Activated naive CD4-positive, alpha-beta T cell (primary cell): ENCODE measurements around the gene DOCK10.
A peak's percentile ranks its signal among the peaks of the same experiment; 100 is the strongest.
"Not testable (repeated sequence)": the region's sequence is repeated elsewhere in the genome, so short reads cannot be mapped to it uniquely, and the experiment has no call there.

ENCODE experiments used
- DNase-seq, 4 experiments: peaks; one replicate each; lab custom pipeline; 2025; lab: John Stamatoyannopoulos, UW

DOCK10 gene

DNA sequence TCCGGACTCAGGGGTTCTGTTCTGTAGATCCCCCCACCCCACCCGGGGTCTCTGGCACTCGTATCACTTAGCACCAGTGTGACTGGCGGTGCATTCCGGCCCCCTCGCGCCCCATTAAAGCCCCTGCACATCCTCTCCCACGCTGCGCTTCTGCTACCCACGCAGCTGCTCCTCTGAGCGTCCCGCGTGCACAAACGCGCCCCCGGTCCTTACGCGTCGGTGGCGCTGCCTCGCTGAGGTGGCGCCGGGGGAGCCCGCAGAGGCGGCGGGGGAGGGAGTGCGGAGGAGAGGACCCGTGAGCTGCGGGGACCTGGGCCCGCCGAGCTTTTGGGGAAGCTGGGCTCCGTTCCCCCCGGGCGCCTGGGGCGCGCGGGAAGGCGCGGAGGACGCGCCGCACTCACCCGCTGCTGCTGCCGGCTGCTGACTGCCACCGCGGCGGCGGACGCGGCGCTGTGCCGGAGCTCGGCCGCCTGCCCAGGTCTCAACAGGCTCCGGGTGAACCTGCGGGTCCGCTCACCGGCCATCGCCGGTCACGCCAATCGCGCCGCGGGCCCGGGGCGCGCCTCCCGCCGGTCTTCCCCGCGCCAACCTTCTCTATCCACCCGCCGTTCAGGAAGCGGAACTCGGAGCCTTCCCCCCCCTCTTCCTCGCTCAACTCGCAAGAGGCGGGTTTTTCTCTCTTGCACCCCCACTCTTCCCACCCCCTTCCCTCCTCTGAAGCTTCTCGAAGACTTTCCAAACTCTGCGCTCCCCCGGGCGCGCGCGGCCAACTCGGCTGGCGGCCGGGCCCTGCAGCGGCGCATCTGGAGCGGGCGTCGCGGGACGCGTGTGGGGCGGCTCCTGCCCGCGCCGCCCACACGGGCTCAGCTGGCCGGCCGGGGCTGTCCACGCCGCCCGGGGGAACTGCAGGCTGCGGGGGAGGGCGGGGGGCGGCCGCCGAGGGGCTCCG lies at the start of gene DOCK10:
Gene DOCK10, minus strand, starts transcription at position 618 of the 949 bp plus-strand sequence. Its CDS starts 94 bp downstream, at position 524.
- peak; percentile 12 to 51 (median 39) for DNase-seq

GRCh38 chr2:225091336-225091735 lies 49.1 kb upstream of the DOCK10 start:
- DNase-seq = no peak

GRCh38 chr2:225090746-225091145 lies 48.5 kb upstream of the DOCK10 start:
- no peak for DNase-seq

GRCh38 chr2:225086915-225087314 lies 44.6 kb upstream of the DOCK10 start:
- no peak for DNase-seq

GRCh38 chr2:225086439-225086838 lies 44.2 kb upstream of the DOCK10 start:
- DNase-seq = no peak

DNA sequence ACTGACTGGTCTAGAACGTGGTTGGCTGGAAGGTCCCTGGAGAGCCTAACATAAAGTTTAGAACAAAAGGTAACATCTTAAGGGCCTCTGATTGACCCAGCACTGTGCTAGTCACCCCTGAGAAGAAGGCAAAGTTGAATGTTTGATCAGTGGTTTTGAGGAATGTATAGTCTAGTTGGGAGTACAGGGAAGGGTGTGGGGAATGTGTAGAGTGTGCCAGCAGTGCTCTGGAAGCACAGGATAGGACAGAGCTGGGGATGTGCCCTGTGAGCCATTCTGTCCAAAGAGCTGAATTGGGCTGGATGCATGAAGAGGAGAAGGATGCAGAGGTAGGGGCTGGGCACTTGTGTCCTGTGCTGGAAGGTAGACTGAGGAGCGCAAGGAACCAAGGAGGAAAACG lies 41.0 kb upstream of the DOCK10 start:
- DNase-seq = no peak

- DNase-seq = no peak
Measured at GRCh38 chr2:225076125-225076524, 33.9 kb upstream of the DOCK10 start.

- no peak for DNase-seq
Measured at GRCh38 chr2:225074919-225075681, 32.8 kb upstream of the DOCK10 start.

- no peak for DNase-seq
Measured at GRCh38 chr2:225074366-225074765, 32.1 kb upstream of the DOCK10 start.

- no peak for DNase-seq
Measured at GRCh38 chr2:225073198-225073597, 30.9 kb upstream of the DOCK10 start.

GRCh38 chr2:225072444-225072843 lies 30.2 kb upstream of the DOCK10 start:
- no peak for DNase-seq

- DNase-seq = no peak
Measured at GRCh38 chr2:225070811-225071210, 28.5 kb upstream of the DOCK10 start.

DNA sequence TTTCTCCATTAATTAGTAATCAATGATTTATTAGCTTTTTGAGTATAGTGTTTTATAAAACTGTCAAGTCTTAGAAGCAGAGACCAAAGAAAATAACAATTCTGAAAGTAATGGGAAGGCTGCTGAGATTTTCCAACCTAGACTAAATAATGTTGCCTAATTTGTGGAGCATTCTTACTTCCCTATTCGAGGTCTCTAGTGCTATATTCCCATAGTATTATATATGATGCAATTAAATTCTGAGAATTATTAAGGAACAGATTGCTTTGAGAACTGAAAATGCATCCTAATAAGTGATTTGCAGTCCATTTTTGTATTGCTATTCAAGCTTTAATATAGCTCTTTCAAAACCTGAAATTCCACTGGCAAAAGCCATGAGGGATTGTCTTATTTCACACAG lies 27.7 kb upstream of the DOCK10 start:
- no peak for DNase-seq

DNA sequence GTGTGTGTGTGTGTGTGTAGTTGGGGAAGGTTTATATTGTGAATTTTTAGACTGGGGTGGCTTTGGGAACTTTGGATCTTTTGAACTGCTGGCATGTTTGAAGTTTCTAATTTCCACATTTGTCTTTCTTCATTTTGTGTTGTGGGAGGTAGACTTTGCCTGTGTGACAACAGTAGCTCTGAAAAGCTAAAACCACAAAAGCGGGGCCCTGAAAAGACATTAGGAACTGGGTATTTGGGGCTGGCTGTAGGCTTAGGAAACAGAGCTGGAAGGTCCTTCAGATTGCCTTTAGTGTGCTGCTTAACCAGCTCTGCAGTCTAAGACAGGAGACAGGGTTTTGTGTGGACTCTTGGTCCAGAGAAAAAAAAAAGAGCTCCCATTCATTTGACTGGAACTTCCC lies 27.2 kb upstream of the DOCK10 start:
- no peak for DNase-seq

- DNase-seq = no peak
Measured at GRCh38 chr2:225065882-225066281, 23.6 kb upstream of the DOCK10 start.

DNA sequence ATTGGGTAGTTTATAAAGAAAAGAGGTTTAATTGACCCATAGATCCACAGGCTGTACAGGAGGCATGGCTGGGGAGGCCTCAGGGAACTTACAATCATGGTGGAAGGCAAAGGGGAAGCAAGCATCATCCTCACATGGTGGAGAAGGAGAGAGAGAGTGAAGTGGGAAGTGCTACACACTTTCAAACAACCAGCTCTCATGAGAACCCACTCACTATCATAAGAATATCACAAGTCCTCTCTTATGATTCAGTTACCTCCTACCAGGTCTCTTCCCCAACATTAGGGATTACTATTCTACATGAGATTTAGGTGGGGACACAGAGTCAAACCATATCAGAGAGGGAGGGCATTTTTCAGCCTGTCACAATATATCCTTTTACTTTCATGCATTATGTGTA lies 22.7 kb upstream of the DOCK10 start:
- no peak for DNase-seq

- DNase-seq = no peak
Measured at GRCh38 chr2:225064362-225064761, 22.1 kb upstream of the DOCK10 start.

- DNase-seq = no peak
Measured at GRCh38 chr2:225056330-225057073, 14.2 kb upstream of the DOCK10 start.

- no peak for DNase-seq
Measured at GRCh38 chr2:225055714-225056113, 13.4 kb upstream of the DOCK10 start.

GRCh38 chr2:225052703-225053102 lies 10.4 kb upstream of the DOCK10 start:
- DNase-seq = no peak

DNA sequence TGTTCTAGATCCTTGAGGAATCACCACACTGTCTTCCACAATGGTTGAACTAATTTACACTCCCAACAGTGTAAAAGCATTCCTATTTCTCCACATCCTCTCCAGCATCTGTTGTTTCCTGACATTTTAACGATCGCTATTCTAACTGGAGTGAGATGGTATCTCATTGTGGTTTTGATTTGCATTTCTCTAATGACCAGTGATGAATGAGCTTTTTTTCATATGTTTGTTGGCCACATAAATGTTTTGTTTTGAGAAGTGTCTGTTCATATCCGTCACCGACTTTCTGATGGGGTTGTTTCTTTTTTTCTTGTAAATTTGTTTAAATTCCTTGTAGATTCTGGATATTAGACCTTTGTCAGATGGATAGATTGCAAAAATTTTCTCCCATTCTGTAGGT lies 5.2 kb upstream of the DOCK10 start:
- not testable (repeated sequence) for DNase-seq

GRCh38 chr2:225042800-225043167 lies 516 bp upstream of the DOCK10 start:
- no peak for DNase-seq
